HTR-8/SVneo (cell line): ENCODE results near the gene APBB2.
"Not testable (repeated sequence)": the region's sequence is repeated elsewhere in the genome, so short reads cannot be mapped to it uniquely, and the experiment has no call there.

ENCODE experiments used
- DNase-seq: peaks from one replicate; pipeline ENCODE4 v3.0.0; 2011; ENCODE audit warnings: low spot score, mixed read lengths; ENCODE audit not compliant: insufficient read length
- FAIRE-seq: peaks from 2 replicates; lab custom pipeline; 2011; peaks lifted over from hg19 to GRCh38; lab: Jason Lieb, UNC

APBB2 gene

DNA sequence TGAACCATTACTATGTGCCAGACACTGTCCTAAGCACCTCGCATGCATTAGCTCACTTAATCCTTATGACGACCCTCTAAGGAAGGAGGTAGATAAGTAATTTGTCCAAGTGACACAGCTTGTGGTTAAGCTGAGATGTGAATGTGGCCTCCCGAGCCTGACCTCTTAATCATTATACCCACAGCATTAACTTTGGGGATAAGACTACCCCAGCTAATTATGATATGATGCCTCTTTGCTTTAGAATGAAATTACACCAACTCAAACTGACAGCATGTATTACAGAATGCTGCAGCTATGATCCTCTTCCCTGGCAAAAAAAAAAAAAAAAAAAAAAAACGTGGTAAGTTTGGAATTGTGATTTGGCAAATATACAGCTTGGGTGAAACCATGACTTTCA lies 53.5 kb downstream of the APBB2 start:
- no peak for FAIRE-seq

DNA sequence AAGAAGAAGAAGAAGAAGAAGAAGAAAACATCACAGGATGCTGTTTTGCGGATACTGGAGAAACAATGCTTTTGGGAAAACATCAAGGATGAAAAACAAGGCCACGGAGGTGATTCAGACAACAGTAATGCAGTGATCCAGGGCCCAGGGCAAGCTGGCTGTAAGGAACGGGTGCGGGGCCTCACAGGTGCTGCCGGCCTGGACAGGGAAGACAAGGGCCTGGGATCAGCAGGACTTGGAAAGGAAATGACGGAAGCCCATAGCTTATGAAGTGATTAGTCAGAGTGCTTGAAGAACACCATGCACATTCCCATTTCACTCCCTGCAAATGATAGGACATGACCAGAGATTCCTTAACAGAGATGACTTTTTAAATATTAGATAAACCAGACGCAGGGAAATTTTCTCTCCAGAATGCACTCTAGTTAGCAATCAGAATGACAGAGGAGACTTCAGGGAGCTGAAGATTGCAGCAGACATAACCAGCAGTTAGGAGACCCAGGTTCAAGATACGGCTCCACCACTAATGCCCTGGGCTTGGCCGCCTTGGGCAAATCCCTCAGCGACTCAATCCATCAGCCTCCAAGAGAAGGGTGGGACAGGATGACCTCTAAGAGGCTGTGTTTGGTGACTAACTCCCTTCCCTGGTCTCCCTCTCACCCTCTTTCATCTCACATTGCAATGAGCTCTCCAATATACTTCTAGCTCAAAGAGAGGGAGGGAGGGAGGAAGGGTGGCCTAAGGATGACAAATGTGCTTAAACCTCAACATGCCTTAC lies 54.1 kb downstream of the APBB2 start:
- FAIRE-seq = no peak

More for the DNA sequence above, 53.5 kb downstream of the APBB2 start:
- no peak for DNase-seq

DNA sequence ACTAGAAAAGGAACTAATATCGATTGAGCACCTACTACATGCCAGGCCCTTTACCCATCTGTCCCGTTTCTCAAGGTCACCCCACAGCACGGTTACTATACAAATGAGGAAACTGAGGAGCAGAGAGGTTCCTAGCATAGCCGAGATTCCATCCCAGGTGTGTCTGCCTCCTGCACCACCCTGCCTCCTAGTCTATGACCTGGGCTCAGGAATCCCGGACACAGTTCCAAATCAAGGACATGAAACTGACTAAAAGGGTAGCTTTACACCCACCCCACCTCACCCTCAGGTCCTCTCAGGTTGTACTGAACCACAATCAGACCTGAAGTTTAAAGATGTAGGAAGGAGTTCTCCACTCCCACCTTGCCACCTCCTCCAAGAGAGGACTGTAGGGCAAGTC lies 55.6 kb downstream of the APBB2 start:
- FAIRE-seq = no peak

More for the DNA sequence above, 54.1 kb downstream of the APBB2 start:
- DNase-seq = peak; percentile 71

GRCh38 chr4:41158274-41158673 lies 56.1 kb downstream of the APBB2 start:
- no peak for FAIRE-seq
- DNase-seq = no peak

More for the DNA sequence above, 55.6 kb downstream of the APBB2 start:
- no peak for DNase-seq

DNA sequence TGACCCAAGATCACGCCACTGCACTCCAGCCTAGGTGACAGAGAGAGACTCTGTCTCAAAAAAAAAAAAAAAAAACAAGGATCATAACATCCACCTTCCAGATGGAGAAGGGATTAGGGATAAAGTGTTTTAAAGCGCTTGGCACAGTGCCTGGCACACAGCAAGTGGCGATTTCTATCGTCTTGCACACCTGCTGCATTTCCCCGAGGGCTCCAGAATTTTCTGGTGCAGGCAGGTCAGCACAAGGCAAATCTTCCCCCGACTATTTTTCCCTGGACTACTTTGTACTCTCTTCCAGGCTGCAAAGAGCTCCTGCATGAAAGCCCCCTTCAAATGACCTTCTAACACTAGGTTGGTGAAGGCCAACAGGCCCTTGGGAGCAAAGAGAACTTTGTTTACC lies 57.3 kb downstream of the APBB2 start:
- no peak for DNase-seq
- no peak for FAIRE-seq

- no peak for DNase-seq
- FAIRE-seq = no peak
These were observed 57.8 kb downstream of the APBB2 start for GRCh38 chr4:41156574-41156973.

DNA sequence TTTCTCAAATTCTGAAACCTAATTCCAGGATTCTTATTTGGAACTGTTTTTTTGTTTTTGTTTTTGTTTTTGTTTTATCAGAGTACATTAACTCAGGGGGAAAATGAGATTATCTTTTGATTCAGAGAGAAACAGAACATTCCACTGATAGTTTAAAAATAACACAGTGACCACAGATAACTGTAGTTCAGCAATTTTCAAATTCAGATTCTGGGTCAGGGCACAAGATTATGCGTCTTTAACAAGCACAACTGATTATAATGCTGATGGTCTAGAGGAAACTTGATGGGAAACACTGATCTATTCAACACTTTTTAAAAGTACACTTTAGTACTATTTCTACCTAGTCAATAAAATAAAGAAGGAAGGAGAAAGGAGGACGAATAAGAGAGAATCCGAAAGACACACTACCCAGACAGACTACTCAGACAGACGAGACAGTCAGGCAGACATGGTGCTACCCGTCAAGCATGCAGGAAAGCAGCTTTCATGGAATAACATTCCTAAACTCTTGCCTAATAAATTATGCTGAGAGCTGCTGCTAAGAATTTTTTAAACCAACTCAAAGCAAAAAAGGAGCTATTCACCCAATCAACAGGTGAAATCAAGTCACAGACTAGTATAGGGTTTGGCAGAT lies 59.0 kb downstream of the APBB2 start:
- DNase-seq = peak; percentile 58

DNA sequence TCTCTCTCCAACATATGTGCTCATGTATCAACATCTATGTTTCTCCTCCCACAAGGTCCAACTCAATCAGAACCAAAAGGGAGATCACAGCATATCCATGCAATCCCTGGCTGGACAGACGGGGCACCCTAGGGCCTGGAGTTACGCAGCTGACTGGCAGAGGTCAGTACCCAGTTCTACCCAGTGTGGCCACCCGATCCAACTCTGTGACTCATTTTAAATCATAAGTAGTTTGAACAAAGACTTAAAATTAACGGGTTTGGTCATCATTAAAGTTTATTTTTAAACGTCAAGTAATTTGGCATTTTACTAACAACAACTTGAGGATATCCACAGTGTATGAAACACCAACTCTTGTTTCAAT lies 59.5 kb downstream of the APBB2 start:
- FAIRE-seq = peak; percentile 69
- DNase-seq = no peak

More for the DNA sequence above, 59.0 kb downstream of the APBB2 start:
- peak; percentile 20 for FAIRE-seq

DNA sequence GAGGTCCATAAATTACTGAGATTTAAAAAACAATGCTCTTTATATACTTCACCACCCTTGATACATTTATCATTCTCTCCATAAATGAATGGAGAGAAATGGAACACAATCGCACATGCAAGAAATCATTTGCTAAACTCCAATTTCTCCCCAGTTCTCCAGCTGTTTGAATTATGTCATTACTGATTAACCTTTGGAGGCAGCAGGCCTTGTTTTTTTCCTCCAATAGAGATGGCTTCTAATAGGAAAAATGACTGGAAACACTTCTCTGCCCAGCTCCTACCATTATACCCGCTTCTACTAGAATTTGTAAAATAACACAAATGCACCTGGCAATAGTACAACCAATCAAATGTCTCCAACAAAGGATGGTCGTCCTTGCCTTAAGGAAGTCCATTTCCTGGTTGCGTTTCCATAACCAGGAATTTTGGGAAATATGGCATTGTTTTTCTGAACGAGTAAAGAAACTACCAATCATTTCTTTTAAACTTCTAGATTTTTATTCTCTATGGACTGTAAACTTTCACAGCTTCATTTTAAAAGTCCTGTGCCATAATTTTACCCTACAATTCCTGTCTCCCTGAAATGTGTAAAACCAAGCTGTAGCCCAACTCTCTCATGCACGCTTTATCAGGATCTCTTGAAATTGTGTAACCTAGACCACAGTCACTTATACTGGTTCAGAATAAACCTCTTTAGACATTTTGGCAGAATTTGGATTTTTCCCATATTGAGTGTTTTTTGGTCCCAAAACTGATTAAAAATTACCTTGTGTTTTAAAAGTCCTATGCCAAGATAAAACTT lies 60.1 kb downstream of the APBB2 start:
- DNase-seq (no peak), FAIRE-seq (no peak)

- FAIRE-seq (no peak), DNase-seq (no peak)
These were observed 63.9 kb downstream of the APBB2 start for GRCh38 chr4:41150401-41150800.

DNA sequence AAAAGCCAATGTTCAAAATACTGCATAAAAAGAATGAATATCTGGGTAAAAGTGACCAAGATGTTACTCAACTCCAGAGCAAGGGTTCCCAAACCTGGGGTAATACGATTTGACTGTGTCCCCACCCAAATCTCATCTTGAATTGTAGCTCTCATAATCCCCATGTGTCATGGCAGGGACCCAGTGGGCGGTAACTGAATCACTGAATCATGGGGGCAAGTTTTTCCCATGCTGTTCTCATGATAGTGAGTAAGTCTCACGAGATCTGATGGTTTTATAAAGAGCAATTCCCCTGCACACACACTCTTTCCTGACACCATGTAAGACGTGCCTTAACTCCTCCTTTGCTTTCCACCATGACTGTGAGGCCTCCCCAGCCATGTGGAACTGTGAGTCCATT lies 64.8 kb downstream of the APBB2 start:
- not testable (repeated sequence) for DNase-seq, FAIRE-seq

DNA sequence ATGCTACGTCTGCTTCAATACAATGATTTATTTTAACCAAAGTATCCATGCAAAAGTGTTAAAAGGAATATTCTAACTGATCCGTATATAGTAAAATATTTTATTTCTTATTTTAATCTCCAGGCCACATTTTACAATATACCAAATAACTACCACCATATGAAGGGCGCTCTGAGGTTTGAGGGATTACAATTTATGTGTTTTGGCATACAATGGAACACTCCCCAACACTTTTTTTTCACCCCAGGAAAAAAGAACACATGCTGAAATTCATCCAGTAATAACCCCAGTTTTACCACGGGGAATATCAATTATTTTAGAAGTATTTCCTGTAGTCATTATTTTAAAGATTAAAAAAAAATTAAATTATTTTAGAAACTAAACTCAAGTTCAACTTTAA lies 65.4 kb downstream of the APBB2 start:
- no peak for FAIRE-seq
- DNase-seq = no peak

GRCh38 chr4:41148292-41148691 lies 66.0 kb downstream of the APBB2 start:
- FAIRE-seq (no peak), DNase-seq (no peak)

DNA sequence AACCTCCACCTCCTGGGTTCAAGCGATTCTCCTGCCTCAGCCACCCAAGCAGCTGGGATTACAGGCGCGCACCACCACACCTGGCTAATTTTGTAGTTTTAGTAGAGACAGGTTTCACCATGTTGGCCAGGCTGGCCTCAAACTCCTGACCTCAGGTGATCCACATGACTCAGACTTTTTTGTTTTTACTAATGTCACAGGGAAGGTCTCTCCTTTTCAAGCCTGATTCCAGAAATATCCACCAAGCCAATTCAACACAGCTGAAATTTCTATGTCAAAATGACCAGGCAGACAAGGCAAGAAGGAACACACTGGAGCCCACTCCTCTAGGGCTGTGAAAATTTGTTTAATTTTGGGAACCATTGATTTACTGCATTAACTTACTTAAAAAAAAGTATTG lies 66.8 kb downstream of the APBB2 start:
- not testable (repeated sequence) for FAIRE-seq

DNA sequence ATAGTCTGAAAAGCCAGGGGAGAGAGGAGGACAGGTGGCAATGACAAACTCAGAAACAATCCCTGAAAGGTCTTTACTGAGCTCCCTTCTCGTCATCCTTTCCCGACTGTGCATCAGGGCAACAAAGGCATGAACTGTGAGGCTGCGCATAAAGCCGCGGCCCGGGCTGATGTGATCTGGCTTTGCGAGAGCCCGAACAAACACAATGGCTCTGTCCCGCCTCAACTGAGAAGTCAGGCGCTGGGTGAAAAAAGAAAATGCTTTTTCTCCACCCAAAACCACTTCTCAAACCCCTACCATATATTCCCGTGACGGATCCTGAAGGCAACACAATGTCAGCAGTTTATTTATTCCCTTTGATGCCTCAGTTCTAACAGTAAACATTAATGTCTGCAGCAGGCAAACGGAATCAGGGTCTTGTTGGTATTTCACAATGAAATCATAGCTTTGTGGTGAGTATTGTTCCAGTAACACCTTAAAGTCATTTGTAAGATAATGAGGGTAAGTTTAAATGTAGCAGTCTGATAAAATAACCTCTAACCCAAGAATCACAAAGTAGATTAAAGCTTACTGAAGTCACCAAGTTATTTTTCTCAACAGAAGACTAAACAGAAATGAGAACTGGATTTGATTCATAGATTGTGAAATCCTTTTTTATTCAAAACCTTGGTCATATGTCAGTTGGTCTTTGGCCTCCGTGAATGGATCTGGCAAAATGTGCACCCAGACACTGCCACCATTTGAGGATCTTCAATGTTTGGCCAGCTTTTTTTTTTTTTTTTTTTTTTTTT lies 67.4 kb downstream of the APBB2 start:
- FAIRE-seq (no peak), DNase-seq (no peak)

More for the DNA sequence above, 66.8 kb downstream of the APBB2 start:
- DNase-seq = not testable (repeated sequence)

GRCh38 chr4:41146196-41146595 lies 68.1 kb downstream of the APBB2 start:
- DNase-seq (no peak), FAIRE-seq (no peak)

- DNase-seq = no peak
- FAIRE-seq = no peak
These were observed 68.7 kb downstream of the APBB2 start for GRCh38 chr4:41145571-41146078.

DNA sequence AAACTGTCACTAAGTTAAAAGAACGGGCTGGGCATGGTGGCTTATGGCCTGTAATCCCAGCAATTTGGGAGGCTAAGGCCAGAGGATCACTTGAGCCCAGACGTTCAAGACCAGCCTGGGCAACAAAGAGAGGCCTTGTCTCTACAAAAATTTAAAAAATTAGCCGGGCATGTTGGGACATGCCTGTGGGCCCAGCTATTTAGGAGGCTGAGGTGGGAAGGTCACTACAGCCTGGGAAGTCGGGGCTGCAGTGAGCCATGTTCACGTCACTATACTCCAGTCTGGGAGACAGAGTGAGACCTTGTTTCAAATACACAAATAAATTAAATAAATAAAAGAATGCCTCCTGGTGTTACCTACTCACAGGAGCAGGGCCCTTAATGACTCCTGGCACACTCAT lies 69.5 kb downstream of the APBB2 start:
- no peak for FAIRE-seq
- no peak for DNase-seq

DNA sequence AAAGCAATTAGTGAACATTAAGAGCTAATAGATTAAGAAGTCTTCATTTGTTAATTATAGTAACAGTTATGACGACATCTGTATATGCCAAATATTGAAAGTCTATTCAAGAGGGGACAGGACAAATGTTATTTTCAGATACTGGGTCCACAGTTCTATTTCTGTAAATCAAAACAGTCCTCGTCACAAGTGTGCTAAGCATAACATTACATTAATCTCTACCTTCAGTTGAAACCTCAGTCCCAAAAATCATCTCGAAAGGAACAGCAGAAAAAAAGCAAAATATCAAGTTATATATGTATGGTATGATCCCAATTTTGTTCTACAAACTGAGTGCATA lies 70.3 kb downstream of the APBB2 start:
- DNase-seq (no peak), FAIRE-seq (no peak)
